NCI-H2107 (cell line): Measurements from ENCODE around the gene SH3BP2.

Experiments used
- DNase-seq: peaks from one replicate; lab custom pipeline; 2025; lab: John Stamatoyannopoulos, UW

SH3BP2 gene

GRCh38 chr4:2832981-2833670, 40.2 kb downstream of the SH3BP2 start:
- DNase-seq, result no peak

DNA sequence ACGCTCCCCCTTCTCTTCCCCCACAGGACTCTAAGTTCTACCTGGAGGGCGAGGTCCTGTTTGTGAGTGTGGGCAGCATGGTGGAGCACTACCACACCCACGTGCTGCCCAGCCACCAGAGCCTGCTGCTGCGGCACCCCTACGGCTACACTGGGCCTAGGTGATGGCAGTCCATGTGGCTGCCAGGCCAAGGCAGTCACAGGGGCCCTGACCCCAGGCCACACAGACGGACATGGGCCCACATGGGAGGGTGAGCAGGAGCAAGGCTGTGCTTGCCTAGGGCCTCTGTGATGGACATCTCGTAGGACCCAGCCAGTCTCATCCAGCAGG, 40.8 kb downstream of the SH3BP2 start:
- no peak for DNase-seq

DNA sequence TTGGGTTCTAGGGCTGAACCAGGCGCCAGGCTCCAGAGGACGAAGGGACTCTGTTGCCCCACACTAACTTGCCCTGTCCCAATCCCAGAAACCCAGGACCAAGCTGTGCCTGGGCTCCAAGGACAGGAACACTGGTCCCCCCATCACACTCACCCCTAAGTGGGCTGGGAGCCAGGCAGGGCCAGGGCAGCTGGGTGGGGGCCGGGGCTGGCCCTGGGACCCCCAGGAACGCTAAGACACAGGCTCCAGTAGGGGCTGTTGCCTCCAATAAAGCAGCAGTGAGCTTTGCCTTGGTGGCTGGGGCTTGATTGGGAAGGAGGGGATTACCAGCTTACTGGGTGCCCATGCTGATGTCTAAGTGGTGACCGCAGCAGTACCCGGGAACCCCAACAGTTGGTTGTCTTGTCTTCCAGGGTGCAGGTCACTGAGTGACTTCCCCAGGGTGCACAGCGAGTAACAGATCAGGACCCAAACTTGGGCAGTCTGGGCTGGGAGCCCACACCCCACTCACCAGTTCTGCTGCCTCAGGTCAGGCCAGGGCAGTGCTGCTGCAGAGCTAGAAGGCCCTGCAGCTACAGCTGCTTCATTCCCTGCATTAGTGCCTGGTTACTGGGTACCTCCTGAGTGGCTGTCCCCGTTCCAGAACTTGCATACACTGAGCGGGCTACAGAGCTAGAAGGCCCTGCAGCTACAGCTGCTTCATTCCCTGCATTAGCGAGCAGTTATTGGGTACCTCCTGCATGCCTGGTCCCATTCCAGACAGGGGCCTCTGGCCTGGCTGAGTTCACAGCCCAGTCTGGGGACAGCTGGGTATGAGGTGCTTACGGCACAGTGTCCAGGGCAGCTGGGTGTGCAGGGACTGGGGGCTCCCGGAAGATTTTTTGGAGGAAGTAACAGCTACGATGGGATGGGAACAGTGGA, 41.4 kb downstream of the SH3BP2 start:
- DNase-seq, result no peak

- no peak for DNase-seq
Observed at GRCh38 chr4:2835978-2836377, 43.1 kb downstream of the SH3BP2 start.

GRCh38 chr4:2836391-2836859, 43.5 kb downstream of the SH3BP2 start:
- no peak for DNase-seq

DNA sequence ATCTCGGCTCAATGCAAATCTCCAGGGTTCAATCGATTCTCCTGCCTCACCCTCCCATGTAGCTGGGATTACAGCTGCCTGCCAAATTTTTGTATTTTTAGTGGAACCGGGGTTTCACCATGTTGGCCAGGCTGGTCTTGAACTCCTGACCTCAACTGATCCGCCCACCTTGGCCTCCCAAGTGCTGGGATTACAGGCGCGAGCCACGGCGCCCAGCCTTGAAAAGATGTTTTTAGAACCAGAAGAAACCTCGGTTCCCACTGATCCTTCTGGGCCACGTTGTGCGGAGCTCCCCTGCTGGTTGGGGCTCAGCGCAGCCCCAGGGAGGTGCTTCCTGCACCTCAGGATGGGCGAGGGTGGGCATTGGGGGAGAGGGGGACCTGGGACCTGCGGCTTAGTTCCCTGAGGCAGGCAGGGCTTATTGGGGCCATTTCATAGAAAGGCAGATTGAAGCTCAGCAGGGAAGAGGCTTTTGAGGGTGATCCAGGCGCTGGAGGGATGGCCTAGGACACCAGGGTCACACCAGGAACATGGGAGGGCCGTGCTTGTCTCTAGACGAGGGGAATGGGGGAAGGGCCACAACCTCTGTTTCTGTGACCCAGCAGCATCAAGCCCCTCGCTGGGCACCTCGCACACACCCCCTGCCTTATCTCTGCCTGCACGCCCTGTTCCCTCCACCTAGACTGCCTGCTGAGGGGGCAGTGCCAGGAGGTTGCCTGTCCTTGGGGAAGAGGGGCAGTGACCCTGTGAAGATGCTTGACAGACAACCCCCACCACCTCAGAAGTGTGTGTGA, 44.4 kb downstream of the SH3BP2 start:
- no peak for DNase-seq

DNA sequence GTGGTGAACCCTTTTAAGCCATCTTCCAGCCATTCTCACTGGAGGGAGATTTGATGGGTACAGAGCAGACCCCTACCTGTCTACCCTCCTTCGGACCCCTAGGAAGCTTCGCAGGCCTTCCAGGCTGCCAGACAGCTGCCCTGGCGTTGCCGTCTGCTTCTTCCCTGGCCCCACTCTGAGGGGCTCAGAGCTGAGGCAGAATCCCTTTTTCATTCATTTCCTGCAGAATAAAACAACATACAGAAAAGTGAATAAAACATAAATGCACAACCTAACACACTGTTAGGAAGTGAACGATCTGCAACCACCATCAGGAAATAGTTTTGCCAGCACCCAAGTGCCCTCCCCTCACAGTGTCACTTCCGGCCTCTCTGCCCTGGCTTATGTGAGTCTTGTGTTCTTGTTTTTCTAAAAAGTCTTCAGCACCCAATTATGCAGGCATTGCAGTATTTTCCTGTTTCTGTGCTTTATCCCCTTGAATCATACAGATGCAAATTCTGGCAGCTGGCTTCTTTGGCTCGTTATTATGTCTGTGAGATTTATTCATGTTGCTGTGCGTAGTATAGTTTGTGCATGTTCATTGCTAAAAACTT, 45.1 kb downstream of the SH3BP2 start:
- DNase-seq, result no peak

DNA sequence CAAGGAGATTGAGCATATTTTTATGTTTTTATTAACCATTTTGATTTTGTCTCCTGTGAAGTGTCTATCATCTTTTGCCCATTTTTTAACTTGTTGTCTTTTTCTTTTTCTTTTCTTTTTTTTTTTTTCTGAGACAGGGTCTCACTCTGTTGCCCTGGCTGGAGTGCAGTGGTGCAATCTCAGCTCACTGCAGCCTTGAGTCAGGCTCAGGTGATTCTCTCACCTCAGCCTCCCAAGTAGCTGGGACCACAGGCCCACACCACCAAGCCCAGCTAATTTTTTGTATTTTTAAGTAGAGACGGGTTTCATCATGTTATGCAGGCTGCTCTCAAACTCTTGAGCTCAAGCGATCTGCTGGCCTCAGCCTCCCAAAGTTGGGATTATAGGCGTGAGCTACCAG, 46.2 kb downstream of the SH3BP2 start:
- DNase-seq, result no peak

- DNase-seq, result no peak
Observed at GRCh38 chr4:2842687-2843262, 49.9 kb downstream of the SH3BP2 start.

GRCh38 chr4:2843263-2843940, 50.5 kb downstream of the SH3BP2 start, which contains the start of gene ADD1:
Gene ADD1 (plus strand): TSS chr4:2843844. CDS start chr4:2875916, 32,072 bp downstream.
- DNase-seq, result peak; percentile 78

GRCh38 chr4:2843941-2844584, 51.2 kb downstream of the SH3BP2 start:
- no peak for DNase-seq

DNA sequence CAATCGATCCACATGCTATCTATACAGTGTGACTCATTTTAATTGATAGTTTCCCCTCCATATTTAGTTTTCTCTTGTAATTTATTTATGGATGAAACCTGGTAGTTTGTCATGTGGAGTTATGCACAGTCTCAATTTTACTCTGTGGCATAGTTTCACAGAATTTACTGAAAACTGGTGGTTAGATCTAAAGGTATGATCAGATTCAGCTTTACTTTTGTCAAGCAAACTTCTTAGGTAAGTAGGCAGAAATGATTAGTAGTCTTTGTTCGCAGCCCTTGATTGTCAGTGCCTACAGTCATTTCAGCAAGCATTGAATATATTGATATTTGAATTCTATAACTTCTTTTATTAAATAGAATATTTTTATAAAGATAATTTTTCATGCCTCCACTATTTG, 53.3 kb downstream of the SH3BP2 start:
- no peak for DNase-seq

GRCh38 chr4:2847302-2847871, 54.5 kb downstream of the SH3BP2 start:
- no peak for DNase-seq

DNA sequence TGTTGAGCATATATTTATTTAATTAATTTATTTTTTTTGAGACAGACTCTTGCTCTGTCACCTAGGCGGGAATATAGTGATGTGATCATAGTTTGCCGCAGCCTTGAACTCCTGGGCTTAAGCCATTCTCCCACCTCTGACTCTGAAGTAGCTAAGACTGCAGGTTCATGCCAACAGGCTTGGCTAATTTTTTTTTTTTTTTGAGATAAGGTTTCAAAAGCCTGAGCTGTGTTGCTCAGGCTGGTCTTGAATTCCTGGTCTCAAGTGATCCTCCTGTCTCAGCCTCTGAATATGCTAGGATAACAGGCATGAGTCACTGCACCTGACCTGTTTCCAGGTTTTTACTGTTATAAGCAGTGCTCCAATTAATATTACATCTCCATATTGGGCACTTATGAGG, 55.6 kb downstream of the SH3BP2 start:
- no peak for DNase-seq

GRCh38 chr4:2849267-2850152, 56.6 kb downstream of the SH3BP2 start:
- no peak for DNase-seq

DNA sequence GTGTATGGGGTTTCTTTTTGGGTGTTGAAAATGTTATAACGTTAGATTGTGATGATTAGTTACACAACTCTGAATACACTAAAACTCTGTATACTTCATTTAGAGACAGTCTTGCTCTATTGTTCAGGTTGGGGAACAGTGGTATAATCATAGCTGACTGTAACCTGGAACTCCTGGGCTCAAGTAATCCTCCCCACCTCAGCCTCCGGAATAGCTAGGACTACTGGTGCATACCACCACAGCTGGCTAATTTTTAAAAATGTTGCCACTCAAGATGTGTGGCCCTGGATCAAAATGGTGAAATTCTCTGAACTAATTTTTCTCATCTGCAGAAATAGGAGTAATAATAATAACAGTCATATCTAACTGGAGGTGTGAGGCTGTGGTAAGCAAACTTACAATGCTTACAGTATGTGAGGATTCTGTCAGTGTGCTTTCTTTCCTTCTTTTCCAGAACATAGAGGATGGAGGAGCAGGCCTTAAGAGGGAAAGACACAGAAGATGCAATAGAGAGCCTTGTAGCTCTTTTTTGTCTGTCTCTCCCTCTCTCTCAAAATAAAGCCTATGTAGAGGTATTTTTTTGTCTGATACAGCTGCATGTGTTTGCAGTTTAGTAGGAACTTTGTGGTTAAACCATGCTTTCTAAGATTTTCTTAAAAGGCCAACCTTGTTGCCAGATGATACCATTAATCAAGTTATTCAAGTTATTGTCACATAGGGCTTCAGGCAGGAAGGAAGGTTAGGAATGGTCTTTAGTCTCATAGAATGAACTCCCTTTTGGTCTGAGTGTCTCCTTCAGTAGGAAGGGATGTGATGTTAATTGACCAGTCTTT, 58.3 kb downstream of the SH3BP2 start:
- DNase-seq, result no peak

DNA sequence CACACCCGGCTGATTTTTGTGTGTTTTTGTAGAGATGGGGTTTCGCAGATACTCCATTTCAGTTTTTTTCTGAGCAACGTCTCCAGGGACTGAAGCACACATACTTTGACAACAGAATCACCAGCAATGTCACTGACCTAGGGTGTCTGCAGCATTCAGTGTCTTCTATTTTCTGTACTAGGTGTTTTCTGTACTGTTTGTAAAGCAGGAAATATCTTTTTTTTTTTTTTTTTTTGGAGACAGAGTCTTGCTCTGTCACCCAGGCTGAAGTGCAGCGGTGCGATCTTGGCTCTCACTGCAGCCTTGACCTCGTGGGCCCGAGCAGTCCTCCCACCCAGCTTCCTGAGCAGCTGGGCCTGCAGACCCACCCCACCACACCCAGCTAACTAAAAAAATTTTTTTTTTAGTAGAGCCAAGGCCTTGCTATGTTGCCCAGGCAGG, 59.6 kb downstream of the SH3BP2 start:
- DNase-seq, result no peak

- no peak for DNase-seq
Observed at GRCh38 chr4:2855584-2855983, 62.7 kb downstream of the SH3BP2 start.
